Measurements from ENCODE around the gene OR14I1. TPM values are rescaled to one million over a fixed set of nuclear protein-coding genes. Genes with fewer than 3 reads are reported as not detected.

Gene OR14I1
- total RNA-seq, 1 experiment from 2014 or later: not detected

- H3K9me3 Mint-ChIP-seq (ENCODE audit: unreplicated experiment): peaks cover 23% of the 10 kb centered on the region
- Histone ChIP-seq H3K9me3 (peaks cover 6% of the 10 kb centered on the region; the same call in 1 of the 2 replicates), H3K4me1 (no peaks in the 10 kb centered on the region), H3K4me3 (ENCODE audit: low read depth, low read length) (no peak overlapping the region), H3K36me3 (ENCODE audit: control insufficient read depth, insufficient read depth, low read length) (no peaks in the 10 kb centered on the region), H3K27me3 (replicated peaks; ENCODE audit: control insufficient read depth, insufficient read depth, low read length) (no peaks in the 10 kb centered on the region)
- H3K4me1 Mint-ChIP-seq (ENCODE audit: low read depth, unreplicated experiment): no peaks in the 10 kb centered on the region
- no peak overlapping the region for H3K27ac Mint-ChIP-seq (ENCODE audit: unreplicated experiment)
- no peak for DNase-seq
- CTCF ChIA-PET: no interaction called here
- TF ChIP-seq, protein P1, sequence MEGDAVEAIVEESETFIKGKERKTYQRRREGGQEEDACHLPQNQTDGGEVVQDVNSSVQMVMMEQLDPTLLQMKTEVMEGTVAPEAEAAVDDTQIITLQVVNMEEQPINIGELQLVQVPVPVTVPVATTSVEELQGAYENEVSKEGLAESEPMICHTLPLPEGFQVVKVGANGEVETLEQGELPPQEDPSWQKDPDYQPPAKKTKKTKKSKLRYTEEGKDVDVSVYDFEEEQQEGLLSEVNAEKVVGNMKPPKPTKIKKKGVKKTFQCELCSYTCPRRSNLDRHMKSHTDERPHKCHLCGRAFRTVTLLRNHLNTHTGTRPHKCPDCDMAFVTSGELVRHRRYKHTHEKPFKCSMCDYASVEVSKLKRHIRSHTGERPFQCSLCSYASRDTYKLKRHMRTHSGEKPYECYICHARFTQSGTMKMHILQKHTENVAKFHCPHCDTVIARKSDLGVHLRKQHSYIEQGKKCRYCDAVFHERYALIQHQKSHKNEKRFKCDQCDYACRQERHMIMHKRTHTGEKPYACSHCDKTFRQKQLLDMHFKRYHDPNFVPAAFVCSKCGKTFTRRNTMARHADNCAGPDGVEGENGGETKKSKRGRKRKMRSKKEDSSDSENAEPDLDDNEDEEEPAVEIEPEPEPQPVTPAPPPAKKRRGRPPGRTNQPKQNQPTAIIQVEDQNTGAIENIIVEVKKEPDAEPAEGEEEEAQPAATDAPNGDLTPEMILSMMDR (IDR thresholded peaks at IDR 0.05; ENCODE audit: insufficient read depth in 1 of 2, low read depth in 1 of 2, low read length in 1 of 2, severe bottlenecking in 1 of 2, unreplicated experiment in 1 of 2): no peak
- H3K36me3 Mint-ChIP-seq (ENCODE audit: insufficient read depth, unreplicated experiment): no peaks in the 10 kb centered on the region
- POLR2A ChIA-PET: no interaction called here
- BruUV-seq (replicated peaks): no TSS peak
- intact Hi-C loops (cut with micrococcal nuclease; ENCODE audit: unreplicated experiment): no loop called here
- no peak overlapping the region for H3K4me3 Mint-ChIP-seq (ENCODE audit: unreplicated experiment)
- no peaks in the 10 kb centered on the region for H3K27me3 Mint-ChIP-seq (ENCODE audit: insufficient read depth, unreplicated experiment)
These were observed 31.0 kb upstream of the OR14I1 start for GRCh38 chr1:248733566-248733965.

DNA sequence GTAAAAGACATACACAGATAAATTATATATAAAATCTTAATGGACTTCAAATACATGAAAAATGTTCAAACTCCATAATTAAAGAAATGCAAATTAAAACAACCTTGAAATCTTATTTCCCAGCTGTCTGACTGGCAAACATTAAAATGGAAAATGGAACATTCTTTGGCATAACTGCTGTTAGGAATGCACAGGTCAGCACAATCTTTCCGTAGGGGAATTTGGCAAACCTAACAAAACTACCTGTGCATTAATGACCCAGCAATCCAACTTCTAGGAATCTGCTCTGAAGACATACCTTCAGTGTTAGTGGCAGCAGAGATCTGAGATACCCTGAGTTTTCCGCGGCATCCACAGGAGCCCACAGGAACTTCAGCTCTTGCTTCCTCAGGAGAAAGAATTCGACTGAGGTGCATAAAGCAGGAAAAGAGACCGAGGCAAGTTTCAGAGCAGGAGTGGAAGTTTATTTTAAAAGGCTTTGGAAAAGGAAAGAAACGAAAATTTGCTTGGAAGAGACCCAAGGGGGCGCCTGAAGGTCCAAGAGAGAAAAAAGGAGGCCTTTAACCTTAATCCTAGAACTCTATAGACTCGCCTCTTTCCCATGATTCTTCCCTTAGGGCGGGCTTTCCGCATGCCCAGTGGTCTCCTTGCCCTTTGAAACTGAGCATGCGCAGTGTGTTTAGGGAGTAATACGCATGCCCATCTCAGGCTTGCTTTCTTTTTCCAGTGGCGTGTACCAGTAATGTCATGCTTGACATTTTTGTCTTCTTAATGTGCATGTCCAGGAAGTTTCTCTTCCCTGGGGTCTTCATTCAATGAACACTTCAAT is 28.2 kb upstream of the OR14I1 start:
- Mint-ChIP-seq H3K4me3 (ENCODE audit: unreplicated experiment) (no peak overlapping the region), H3K9me3 (ENCODE audit: unreplicated experiment) (peaks cover 20% of the 10 kb centered on the region), H3K36me3 (ENCODE audit: insufficient read depth, unreplicated experiment) (no peaks in the 10 kb centered on the region), H3K27me3 (ENCODE audit: insufficient read depth, unreplicated experiment) (no peaks in the 10 kb centered on the region), H3K27ac (ENCODE audit: unreplicated experiment) (no peak overlapping the region), H3K4me1 (ENCODE audit: low read depth, unreplicated experiment) (no peaks in the 10 kb centered on the region)
- H3K4me1 ChIP-seq: no peaks in the 10 kb centered on the region
- no peaks in the 10 kb centered on the region for H3K36me3 ChIP-seq (ENCODE audit: control insufficient read depth, insufficient read depth, low read length)
- CTCF ChIA-PET: no interaction called here
- TF ChIP-seq, protein P1 (IDR thresholded peaks at IDR 0.05; ENCODE audit: insufficient read depth in 1 of 2, low read depth in 1 of 2, low read length in 1 of 2, severe bottlenecking in 1 of 2, unreplicated experiment in 1 of 2): no peak
- no peaks in the 10 kb centered on the region for H3K9me3 ChIP-seq
- no peaks in the 10 kb centered on the region for H3K27me3 ChIP-seq (replicated peaks; ENCODE audit: control insufficient read depth, insufficient read depth, low read length)
- intact Hi-C loops (cut with micrococcal nuclease; ENCODE audit: unreplicated experiment): no loop called here
- BruUV-seq (replicated peaks): no TSS peak
- POLR2A ChIA-PET: no interaction called here
- H3K4me3 ChIP-seq (ENCODE audit: low read depth, low read length): no peak overlapping the region
- no peak for DNase-seq

DNA sequence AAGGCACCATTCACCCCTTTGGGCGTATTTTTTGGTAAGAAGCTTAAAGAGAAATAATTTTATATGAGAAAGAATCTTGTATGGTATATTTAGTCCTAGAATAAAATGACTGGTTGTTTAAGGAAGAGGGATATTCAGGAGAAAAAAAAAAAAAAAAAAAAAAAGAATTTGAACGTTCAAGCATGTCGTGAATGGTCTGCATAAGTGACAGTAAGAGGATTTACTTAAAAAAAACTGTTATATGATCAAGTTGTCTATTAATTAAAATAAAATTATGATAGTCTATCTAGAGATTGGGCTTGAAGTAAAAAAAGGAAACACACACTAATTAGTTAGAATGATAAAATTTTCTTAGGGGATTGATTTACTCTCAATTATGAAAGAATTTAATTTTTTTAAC is 11.7 kb upstream of the OR14I1 start:
- no TSS peak for BruUV-seq (replicated peaks)
- POLR2A ChIA-PET: no interaction called here
- Mint-ChIP-seq H3K4me1 (ENCODE audit: low read depth, unreplicated experiment) (no peaks in the 10 kb centered on the region), H3K27ac (ENCODE audit: unreplicated experiment) (no peak overlapping the region), H3K27me3 (ENCODE audit: insufficient read depth, unreplicated experiment) (no peaks in the 10 kb centered on the region), H3K4me3 (ENCODE audit: unreplicated experiment) (no peak overlapping the region), H3K36me3 (ENCODE audit: insufficient read depth, unreplicated experiment) (no peaks in the 10 kb centered on the region), H3K9me3 (ENCODE audit: unreplicated experiment) (peaks cover 42% of the 10 kb centered on the region)
- Histone ChIP-seq H3K36me3 (ENCODE audit: control insufficient read depth, insufficient read depth, low read length) (no peaks in the 10 kb centered on the region), H3K9me3 (peaks cover 18% of the 10 kb centered on the region), H3K27me3 (replicated peaks; ENCODE audit: control insufficient read depth, insufficient read depth, low read length) (no peaks in the 10 kb centered on the region), H3K4me3 (ENCODE audit: low read depth, low read length) (no peak overlapping the region), H3K4me1 (no peaks in the 10 kb centered on the region)
- CTCF ChIA-PET: no interaction called here
- intact Hi-C loops (cut with micrococcal nuclease; ENCODE audit: unreplicated experiment): no loop called here
- no peak for DNase-seq
- TF ChIP-seq, protein P1 (IDR thresholded peaks at IDR 0.05; ENCODE audit: insufficient read depth in 1 of 2, low read depth in 1 of 2, low read length in 1 of 2, severe bottlenecking in 1 of 2, unreplicated experiment in 1 of 2): no peak

Measured in Caco-2 (cell line).